ENCODE data around the gene FLVCR2. TPM values are rescaled to one million over a fixed set of nuclear protein-coding genes. Genes with fewer than 3 reads are reported as not detected.

FLVCR2 gene
- total RNA-seq, 1 experiment from 2014 or later = 6.6 TPM

DNA sequence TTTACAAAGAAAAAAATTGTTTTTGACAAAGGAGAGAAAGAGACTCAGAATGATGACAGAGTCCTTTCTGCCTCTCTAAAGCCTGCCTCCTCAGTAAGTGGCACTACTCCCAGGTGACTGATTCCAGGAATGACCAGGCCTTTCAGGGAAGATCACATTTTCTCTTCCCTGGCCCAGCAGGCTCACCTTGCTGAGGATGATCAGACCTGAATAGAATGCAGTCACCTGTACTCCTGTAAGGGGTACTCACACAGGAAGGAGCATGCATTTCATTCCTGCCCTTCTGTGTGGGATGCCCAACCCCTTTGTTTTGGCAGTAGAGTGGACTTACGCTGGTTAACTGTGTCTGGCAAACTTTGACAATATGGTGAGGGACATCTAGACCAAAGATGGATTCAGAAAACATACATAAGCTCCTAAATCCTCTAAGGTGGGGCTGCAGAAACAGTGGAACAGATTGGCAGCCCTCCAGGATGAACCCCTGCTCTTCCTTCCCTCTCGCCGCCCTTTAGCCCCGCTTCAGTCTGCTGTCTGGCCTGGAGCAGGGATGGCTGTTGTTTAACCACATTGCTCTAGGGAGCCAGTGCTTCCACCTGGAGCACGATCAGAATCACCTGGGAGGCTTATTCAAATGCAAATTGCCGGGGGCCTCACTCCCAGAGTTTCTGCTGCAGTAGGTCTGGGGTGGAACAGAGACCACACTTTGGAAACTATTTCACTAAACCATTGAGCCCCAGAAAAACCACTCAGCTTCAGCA is 52.5 kb downstream of the FLVCR2 start:
- peak overlapping the region; percentile 99 for H3K27ac Mint-ChIP-seq
- peak; percentile 77 for DNase-seq (ENCODE audit: low spot score)

DNA sequence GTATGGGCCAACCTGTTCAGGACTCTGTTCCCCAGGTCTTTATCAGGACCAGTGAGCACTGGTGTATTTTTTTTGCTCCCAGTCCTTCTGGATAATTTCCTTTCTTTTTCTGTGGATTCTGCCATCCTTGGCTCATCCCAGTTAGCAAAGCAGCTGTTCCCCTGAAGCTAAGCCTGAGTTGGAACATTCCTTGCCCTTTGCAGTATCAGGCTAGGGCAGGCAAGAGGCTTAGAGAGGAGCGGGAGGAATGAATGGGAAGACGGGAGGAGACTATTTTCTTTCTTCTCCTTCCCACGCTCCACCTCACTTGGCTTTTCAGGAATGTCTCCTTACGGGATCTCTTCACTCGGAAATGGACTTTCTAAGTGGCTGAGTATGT is 53.0 kb downstream of the FLVCR2 start:
- ATAC-seq (peak; percentile 71), DNase-seq (ENCODE audit: low spot score) (peak; percentile 28)
- ChIA-PET POLR2A (interaction anchor here (0.6 to 1.0 kb wide), 2 partner anchors 29 to 1500 kb away, joined by 3 to 6 read pairs; partner anchors contain the start of genes ERG28 and TTLL5), CTCF (interaction anchor here (1.1 to 1.7 kb wide), 5 partner anchors 23 to 113 kb away, joined by 3 to 15 read pairs (median 4); partner anchors contain the start of genes ERG28, FLVCR2 and TTLL5)
- Mint-ChIP-seq H3K9me3 (no peaks in the 10 kb centered on the region), H3K36me3 (peaks cover 4% of the 10 kb centered on the region; the same call in 1 of the 2 replicates), H3K27me3 (ENCODE audit: low read depth) (no peaks in the 10 kb centered on the region), H3K27ac (peak overlapping the region; percentile 99), H3K4me1 (peaks cover 64% of the 10 kb centered on the region), H3K4me3 (peak overlapping the region; percentile 59)
- 0 out of 2 replicates have a peak, but pooled peaks have one; percentile 9 for TF ChIP-seq SP1 (CRISPR knock-in tag; conservative IDR thresholded peaks at IDR 0.05)
- TF ChIP-seq, protein P1, sequence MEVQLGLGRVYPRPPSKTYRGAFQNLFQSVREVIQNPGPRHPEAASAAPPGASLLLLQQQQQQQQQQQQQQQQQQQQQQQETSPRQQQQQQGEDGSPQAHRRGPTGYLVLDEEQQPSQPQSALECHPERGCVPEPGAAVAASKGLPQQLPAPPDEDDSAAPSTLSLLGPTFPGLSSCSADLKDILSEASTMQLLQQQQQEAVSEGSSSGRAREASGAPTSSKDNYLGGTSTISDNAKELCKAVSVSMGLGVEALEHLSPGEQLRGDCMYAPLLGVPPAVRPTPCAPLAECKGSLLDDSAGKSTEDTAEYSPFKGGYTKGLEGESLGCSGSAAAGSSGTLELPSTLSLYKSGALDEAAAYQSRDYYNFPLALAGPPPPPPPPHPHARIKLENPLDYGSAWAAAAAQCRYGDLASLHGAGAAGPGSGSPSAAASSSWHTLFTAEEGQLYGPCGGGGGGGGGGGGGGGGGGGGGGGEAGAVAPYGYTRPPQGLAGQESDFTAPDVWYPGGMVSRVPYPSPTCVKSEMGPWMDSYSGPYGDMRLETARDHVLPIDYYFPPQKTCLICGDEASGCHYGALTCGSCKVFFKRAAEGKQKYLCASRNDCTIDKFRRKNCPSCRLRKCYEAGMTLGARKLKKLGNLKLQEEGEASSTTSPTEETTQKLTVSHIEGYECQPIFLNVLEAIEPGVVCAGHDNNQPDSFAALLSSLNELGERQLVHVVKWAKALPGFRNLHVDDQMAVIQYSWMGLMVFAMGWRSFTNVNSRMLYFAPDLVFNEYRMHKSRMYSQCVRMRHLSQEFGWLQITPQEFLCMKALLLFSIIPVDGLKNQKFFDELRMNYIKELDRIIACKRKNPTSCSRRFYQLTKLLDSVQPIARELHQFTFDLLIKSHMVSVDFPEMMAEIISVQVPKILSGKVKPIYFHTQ (CRISPR knock-in tag; IDR thresholded peaks at IDR 0.05) = no peak
- 0 out of 2 replicates have a peak, but pooled peaks have one; percentile 4 for TF ChIP-seq TEAD1 (CRISPR knock-in tag; IDR thresholded peaks at IDR 0.05)

More for the DNA sequence above, 52.5 kb downstream of the FLVCR2 start:
- POLR2A ChIA-PET = interaction anchor here (1.0 kb wide), 1 partner anchor 30 kb away, joined by 6 read pairs; the partner anchor contains the start of genes ERG28 and TTLL5
- Mint-ChIP-seq H3K9me3 (no peaks in the 10 kb centered on the region), H3K4me3 (peak overlapping the region; percentile 59), H3K36me3 (peaks cover 4% of the 10 kb centered on the region; the same call in 1 of the 2 replicates), H3K4me1 (peaks cover 58% of the 10 kb centered on the region), H3K27me3 (ENCODE audit: low read depth) (no peaks in the 10 kb centered on the region)
- CTCF ChIA-PET = interaction anchor here (1.1 to 1.7 kb wide), 5 partner anchors 23 to 112 kb away, joined by 3 to 15 read pairs (median 4); partner anchors contain the start of genes ERG28, FLVCR2 and TTLL5
- peak; percentile 88 for ATAC-seq
- TF ChIP-seq GTF2I (CRISPR knock-in tag; conservative IDR thresholded peaks at IDR 0.05) (no peak), TEAD1 (CRISPR knock-in tag; IDR thresholded peaks at IDR 0.05) (no peak), SP1 (CRISPR knock-in tag; conservative IDR thresholded peaks at IDR 0.05) (peak; percentile 44; the same call in 1 of the 2 replicates), SOX15 (CRISPR knock-in tag; IDR thresholded peaks at IDR 0.05) (no peak), ZNF263 (CRISPR knock-in tag; IDR thresholded peaks at IDR 0.05; ENCODE audit: low read depth) (peak; percentile 73; the same call in 1 of the 2 replicates), ZNF671 (CRISPR knock-in tag; IDR thresholded peaks at IDR 0.05) (no peak), FOXK1 (CRISPR knock-in tag; IDR thresholded peaks at IDR 0.05) (0 out of 2 replicates have a peak, but pooled peaks have one; percentile 56), ZNF416 (CRISPR knock-in tag; IDR thresholded peaks at IDR 0.05) (no peak), KAT7 (CRISPR knock-in tag; IDR thresholded peaks at IDR 0.05; ENCODE audit: borderline replicate concordance) (0 out of 2 replicates have a peak, but pooled peaks have one; percentile 44)
- TF ChIP-seq, protein P2, sequence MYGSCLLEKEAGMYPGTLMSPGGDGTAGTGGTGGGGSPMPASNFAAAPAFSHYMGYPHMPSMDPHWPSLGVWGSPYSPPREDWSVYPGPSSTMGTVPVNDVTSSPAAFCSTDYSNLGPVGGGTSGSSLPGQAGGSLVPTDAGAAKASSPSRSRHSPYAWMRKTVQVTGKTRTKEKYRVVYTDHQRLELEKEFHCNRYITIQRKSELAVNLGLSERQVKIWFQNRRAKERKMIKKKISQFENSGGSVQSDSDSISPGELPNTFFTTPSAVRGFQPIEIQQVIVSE (CRISPR knock-in tag; IDR thresholded peaks at IDR 0.05; ENCODE audit: borderline replicate concordance) = no peak
- TF ChIP-seq, protein P3, sequence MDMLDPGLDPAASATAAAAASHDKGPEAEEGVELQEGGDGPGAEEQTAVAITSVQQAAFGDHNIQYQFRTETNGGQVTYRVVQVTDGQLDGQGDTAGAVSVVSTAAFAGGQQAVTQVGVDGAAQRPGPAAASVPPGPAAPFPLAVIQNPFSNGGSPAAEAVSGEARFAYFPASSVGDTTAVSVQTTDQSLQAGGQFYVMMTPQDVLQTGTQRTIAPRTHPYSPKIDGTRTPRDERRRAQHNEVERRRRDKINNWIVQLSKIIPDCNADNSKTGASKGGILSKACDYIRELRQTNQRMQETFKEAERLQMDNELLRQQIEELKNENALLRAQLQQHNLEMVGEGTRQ (CRISPR knock-in tag; IDR thresholded peaks at IDR 0.05) = 0 out of 2 replicates have a peak, but pooled peaks have one; percentile 13

DNA sequence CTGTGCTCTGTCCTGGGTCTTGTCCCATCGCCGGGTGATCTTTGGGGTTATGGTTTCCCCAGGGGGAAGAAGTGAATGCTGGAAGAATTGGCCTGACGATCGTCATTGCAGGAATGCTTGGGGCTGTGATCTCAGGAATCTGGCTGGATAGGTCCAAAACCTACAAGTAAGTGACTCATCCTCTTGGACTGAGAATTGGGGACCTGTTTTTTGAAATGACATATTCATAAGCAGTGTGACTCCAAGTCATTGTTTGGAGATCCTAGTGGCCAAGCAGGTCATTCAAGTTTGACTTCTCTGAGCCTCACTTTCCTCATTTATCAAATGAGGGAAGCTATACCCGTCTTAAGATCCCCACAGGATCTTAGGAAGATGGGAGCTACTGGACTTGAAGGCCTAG is 56.4 kb downstream of the FLVCR2 start:
- peaks cover 7% of the 10 kb centered on the region; the same call in 1 of the 2 replicates for H3K36me3 Mint-ChIP-seq
- DNase-seq (ENCODE audit: low spot score) = no peak
- 0 out of 2 replicates have a peak overlapping the region, but pooled peaks have one; percentile 4 for H3K27ac Mint-ChIP-seq
- peaks cover 56% of the 10 kb centered on the region for H3K4me1 Mint-ChIP-seq
- ChIA-PET CTCF (interaction anchor here (1.0 kb wide), 1 partner anchor 19 kb away, joined by 3 read pairs; no protein-coding TSS in a partner anchor), POLR2A (no interaction called here)
- no peaks in the 10 kb centered on the region for H3K27me3 Mint-ChIP-seq (ENCODE audit: low read depth)
- no peak overlapping the region for H3K4me3 Mint-ChIP-seq
- ATAC-seq = no peak
- H3K9me3 Mint-ChIP-seq = no peaks in the 10 kb centered on the region
- TF ChIP-seq ZNF219 (CRISPR knock-in tag; IDR thresholded peaks at IDR 0.05; ENCODE audit: borderline replicate concordance) (no peak), ZNF138 (CRISPR knock-in tag; conservative IDR thresholded peaks at IDR 0.05) (no peak), ZBTB21 (CRISPR knock-in tag; IDR thresholded peaks at IDR 0.05; ENCODE audit: borderline replicate concordance) (no peak), GRHL2 (CRISPR knock-in tag; IDR thresholded peaks at IDR 0.05; ENCODE audit: insufficient replicate concordance, severe bottlenecking) (no peak), FOXP1 (CRISPR knock-in tag; IDR thresholded peaks at IDR 0.05; ENCODE audit: borderline replicate concordance) (no peak), NR2C2 (CRISPR knock-in tag; IDR thresholded peaks at IDR 0.05) (no peak)
- TF ChIP-seq, protein P4, sequence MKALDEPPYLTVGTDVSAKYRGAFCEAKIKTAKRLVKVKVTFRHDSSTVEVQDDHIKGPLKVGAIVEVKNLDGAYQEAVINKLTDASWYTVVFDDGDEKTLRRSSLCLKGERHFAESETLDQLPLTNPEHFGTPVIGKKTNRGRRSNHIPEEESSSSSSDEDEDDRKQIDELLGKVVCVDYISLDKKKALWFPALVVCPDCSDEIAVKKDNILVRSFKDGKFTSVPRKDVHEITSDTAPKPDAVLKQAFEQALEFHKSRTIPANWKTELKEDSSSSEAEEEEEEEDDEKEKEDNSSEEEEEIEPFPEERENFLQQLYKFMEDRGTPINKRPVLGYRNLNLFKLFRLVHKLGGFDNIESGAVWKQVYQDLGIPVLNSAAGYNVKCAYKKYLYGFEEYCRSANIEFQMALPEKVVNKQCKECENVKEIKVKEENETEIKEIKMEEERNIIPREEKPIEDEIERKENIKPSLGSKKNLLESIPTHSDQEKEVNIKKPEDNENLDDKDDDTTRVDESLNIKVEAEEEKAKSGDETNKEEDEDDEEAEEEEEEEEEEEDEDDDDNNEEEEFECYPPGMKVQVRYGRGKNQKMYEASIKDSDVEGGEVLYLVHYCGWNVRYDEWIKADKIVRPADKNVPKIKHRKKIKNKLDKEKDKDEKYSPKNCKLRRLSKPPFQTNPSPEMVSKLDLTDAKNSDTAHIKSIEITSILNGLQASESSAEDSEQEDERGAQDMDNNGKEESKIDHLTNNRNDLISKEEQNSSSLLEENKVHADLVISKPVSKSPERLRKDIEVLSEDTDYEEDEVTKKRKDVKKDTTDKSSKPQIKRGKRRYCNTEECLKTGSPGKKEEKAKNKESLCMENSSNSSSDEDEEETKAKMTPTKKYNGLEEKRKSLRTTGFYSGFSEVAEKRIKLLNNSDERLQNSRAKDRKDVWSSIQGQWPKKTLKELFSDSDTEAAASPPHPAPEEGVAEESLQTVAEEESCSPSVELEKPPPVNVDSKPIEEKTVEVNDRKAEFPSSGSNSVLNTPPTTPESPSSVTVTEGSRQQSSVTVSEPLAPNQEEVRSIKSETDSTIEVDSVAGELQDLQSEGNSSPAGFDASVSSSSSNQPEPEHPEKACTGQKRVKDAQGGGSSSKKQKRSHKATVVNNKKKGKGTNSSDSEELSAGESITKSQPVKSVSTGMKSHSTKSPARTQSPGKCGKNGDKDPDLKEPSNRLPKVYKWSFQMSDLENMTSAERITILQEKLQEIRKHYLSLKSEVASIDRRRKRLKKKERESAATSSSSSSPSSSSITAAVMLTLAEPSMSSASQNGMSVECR (CRISPR knock-in tag; IDR thresholded peaks at IDR 0.05; ENCODE audit: borderline replicate concordance) = no peak
- TF ChIP-seq, protein P5, sequence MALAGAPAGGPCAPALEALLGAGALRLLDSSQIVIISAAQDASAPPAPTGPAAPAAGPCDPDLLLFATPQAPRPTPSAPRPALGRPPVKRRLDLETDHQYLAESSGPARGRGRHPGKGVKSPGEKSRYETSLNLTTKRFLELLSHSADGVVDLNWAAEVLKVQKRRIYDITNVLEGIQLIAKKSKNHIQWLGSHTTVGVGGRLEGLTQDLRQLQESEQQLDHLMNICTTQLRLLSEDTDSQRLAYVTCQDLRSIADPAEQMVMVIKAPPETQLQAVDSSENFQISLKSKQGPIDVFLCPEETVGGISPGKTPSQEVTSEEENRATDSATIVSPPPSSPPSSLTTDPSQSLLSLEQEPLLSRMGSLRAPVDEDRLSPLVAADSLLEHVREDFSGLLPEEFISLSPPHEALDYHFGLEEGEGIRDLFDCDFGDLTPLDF (CRISPR knock-in tag; IDR thresholded peaks at IDR 0.05) = no peak
